Uterus (tissue), 2 donors: ENCODE measurements around the gene ARHGAP10.

Source experiments
- CTCF ChIP-seq, 4 experiments: fragments of 200-600 bp in 2 of 4; fragments of 450-650 bp in 2 of 4; sonication (generic) in 2 of 4; IDR thresholded peaks; one replicate each; pipeline ENCODE4 v1.5.1; 2016 to 2019; ENCODE audit warnings: antibody characterized with exemption in 4 of 4, mild to moderate bottlenecking in 2 of 4, moderate library complexity in 1 of 4
- POLR2A ChIP-seq, 2 donors: fragments of 450-650 bp; IDR thresholded peaks; one replicate each; pipeline ENCODE4 v1.6.1; 2016; ENCODE audit warnings: antibody characterized with exemption in 2 of 2, mild to moderate bottlenecking in 1 of 2, moderate library complexity in 1 of 2

- no peak for TF ChIP-seq CTCF (IDR thresholded peaks at IDR 0.05)
- TF ChIP-seq POLR2A (IDR thresholded peaks at IDR 0.05), result no peak
Observed at GRCh38 chr4:147846318-147847155, 114.6 kb downstream of the ARHGAP10 start.
